K562 (cell line): ENCODE data around the gene TBC1D16. TPM values are rescaled to one million over a fixed set of nuclear protein-coding genes. Genes with fewer than 3 reads are reported as not detected.

Source experiments
- ATAC-seq: fragments of 200-7000 bp; cut with Tn5 transposase; 3 replicates; pipeline ENCODE4 v1.9.1; 2020; ENCODE audit warnings: moderate library complexity
- BruUV-seq: library from RNA; stranded (reverse); fragments of 400-500 nt; replicated peaks from 2 replicates; lab custom pipeline; 2021; lab: Mats Ljungman, UMichigan
- CTCF ChIA-PET: fragments of 300-600 bp; formaldehyde crosslinking; extraction: SDS; loops from one replicate; lab custom pipeline; 2021; ENCODE audit warnings: low intra/inter-chr PET ratio; lab: Yijun Ruan, JAX
- POLR2A ChIA-PET: fragments of 300-600, 350-650 bp; sonication (Branson Sonifier 250); formaldehyde crosslinking; extraction: SDS; loops from one replicate; lab custom pipeline; 2021; ENCODE audit warnings: antibody characterized with exemption, inconsistent platforms; lab: Yijun Ruan, JAX
- DNase-seq, 4 experiments: peaks; one replicate each; pipeline versions ENCODE4 v3.0.0 to v3.0.0-alpha.2; 2011 to 2018; ENCODE audit warnings: low spot score in 3 of 4, mixed read lengths in 3 of 4; ENCODE audit errors: extremely low read depth in 1 of 4
- FAIRE-seq: peaks from 2 replicates; lab custom pipeline; 2011; peaks lifted over from hg19 to GRCh38; lab: Jason Lieb, UNC
- H2AFZ ChIP-seq: 2 replicates; pipeline ENCODE4 v1.6.0; 2011; ENCODE audit warnings: low read depth, low read length, control low read depth, inconsistent platforms
- H3K27ac ChIP-seq: fragments of 200-600 bp; 3 replicates; pipeline ENCODE4 v1.8.0; 2011; ENCODE audit warnings: low read depth, mild to moderate bottlenecking, control low read depth, inconsistent platforms, low read length, moderate library complexity, mixed read lengths; ENCODE audit errors: extremely low read depth
- H3K27me3 ChIP-seq, 2 experiments: fragments of 300-600 bp in 1 of 2; 2 replicates in 1 of 2; 3 replicates in 1 of 2; pipeline versions ENCODE4 v1.6.0 to v1.8.0; 2011; ENCODE audit warnings: inconsistent platforms in 2 of 2, low read length in 2 of 2, mild to moderate bottlenecking in 1 of 2, mixed read lengths in 1 of 2, moderate library complexity in 1 of 2; ENCODE audit not compliant: control insufficient read depth in 2 of 2, insufficient read depth in 2 of 2
- H3K36me3 ChIP-seq: fragments of 300-600 bp; 3 replicates; pipeline ENCODE4 v1.8.0; 2011; ENCODE audit warnings: mild to moderate bottlenecking, low read length, inconsistent platforms; ENCODE audit not compliant: control insufficient read depth, insufficient read depth
- H3K4me1 ChIP-seq, 2 experiments: fragments of 200-600 bp in 1 of 2; replicated peaks in 1 of 2; 2 replicates in 1 of 2; 3 replicates in 1 of 2; pipeline versions ENCODE4 v1.5.1 to v1.8.0; 2011; ENCODE audit warnings: inconsistent platforms in 2 of 2, low read length in 2 of 2, mild to moderate bottlenecking in 1 of 2, mixed read lengths in 1 of 2, moderate library complexity in 1 of 2; ENCODE audit not compliant: control insufficient read depth in 2 of 2, insufficient read depth in 2 of 2
- H3K4me2 ChIP-seq: 2 replicates; pipeline ENCODE4 v1.6.1; 2011; ENCODE audit warnings: low read length, control low read depth, inconsistent platforms, mixed read lengths; ENCODE audit not compliant: insufficient read depth
- H3K4me3 ChIP-seq: fragments of 200-600 bp; sonication (generic), shearing (Covaris generic); 2 replicates; pipeline ENCODE4 v1.5.1; 2016; ENCODE audit warnings: control low read depth, inconsistent platforms
- H3K79me2 ChIP-seq: fragments of 200-600 bp; 3 replicates; pipeline ENCODE4 v1.8.0; 2011; ENCODE audit warnings: low read length, inconsistent platforms; ENCODE audit not compliant: control insufficient read depth, insufficient read depth
- H3K9ac ChIP-seq, 2 experiments: 2 replicates each; pipeline versions ENCODE4 v1.6.0 to v1.6.1; 2011; ENCODE audit warnings: low read depth in 2 of 2, low read length in 2 of 2, control low read depth in 1 of 2, inconsistent platforms in 1 of 2, mild to moderate bottlenecking in 1 of 2, mixed read lengths in 1 of 2; ENCODE audit not compliant: insufficient read depth in 1 of 2
- H3K9me1 ChIP-seq: one replicate; pipeline ENCODE4 v1.6.0; 2011; ENCODE audit warnings: inconsistent platforms, mild to moderate bottlenecking, low read length, moderate library complexity; ENCODE audit not compliant: control insufficient read depth, insufficient read depth
- H3K9me3 ChIP-seq: replicated peaks from 2 replicates; pipeline ENCODE4 v1.5.1; 2011; ENCODE audit warnings: low read depth, low read length, inconsistent platforms; ENCODE audit not compliant: control insufficient read depth, insufficient read depth
- H4K20me1 ChIP-seq: replicated peaks from 2 replicates; pipeline ENCODE4 v1.6.1; 2011; ENCODE audit warnings: low read length, inconsistent platforms, mixed read lengths; ENCODE audit not compliant: control insufficient read depth, insufficient read depth
- CBX8 ChIP-seq: fragments of 200-600 bp; sonication (generic); IDR thresholded peaks from 2 replicates; pipeline ENCODE4 v1.6.1; 2012; ENCODE audit warnings: borderline replicate concordance, mixed run types, low read depth, mild to moderate bottlenecking, moderate library complexity, mixed read lengths, low read length, control low read depth, inconsistent platforms; ENCODE audit not compliant: poor library complexity, severe bottlenecking; ENCODE audit errors: extremely low read depth
- EP300 ChIP-seq: IDR thresholded peaks from 2 replicates; pipeline ENCODE4 v1.6.1; 2012; ENCODE audit warnings: low read length, improper control_type of control experiment
- NR3C1 ChIP-seq: sonication (generic); formaldehyde crosslinking; IDR thresholded peaks from 2 replicates; pipeline ENCODE4 v1.8.1; 2022; ENCODE audit warnings: missing genetic modification reagents
- WGBS: fragments of 100-300 bp; shearing (Covaris generic); methylation state at CpG from one replicate; pipeline ENCODE4 v1.1.6; 2016; ENCODE audit warnings: low coverage, mixed read lengths; ENCODE audit not compliant: insufficient coverage; ENCODE audit errors: missing lambda C conversion rate; 5-methylcytosine and 5-hydroxymethylcytosine counted together
- in situ Hi-C: fragments of 300-500 bp; cut with MboI; formaldehyde crosslinking; loops from 4 replicates; pipeline ENCODE4 v1.15.0; 2018; ENCODE audit warnings: inconsistent platforms, mixed read lengths
- intact Hi-C: fragments of 100-400 bp; cut with micrococcal nuclease; formaldehyde crosslinking; loops from 2 replicates; pipeline ENCODE4 v1.14.2; 2022
- polyA plus RNA-seq, 8 experiments: library from polyadenylated mRNA; depleted of rRNA in 4 of 8; stranded (reverse) in 5 of 8; unstranded in 3 of 8; fragments of >200 nt; fragmentation: Nextera tagmentation in 2 of 8; fragmentation: Illumina TruSeq in 1 of 8; extraction: Ambion mirVana in 2 of 8; extraction: Trizol in 1 of 8; gene quantifications; 2 replicates each; pipeline versions ENCODE4 v1.2.1 to v1.2.3, GENCODE V29; 2011 to 2014; ENCODE audit warnings: inconsistent platforms in 1 of 8, missing spikeins in 1 of 8
- total RNA-seq, 7 experiments: library from RNA; depleted of rRNA in 6 of 7; stranded (reverse); fragments of >200 nt in 6 of 7; fragmentation: Illumina TruSeq in 2 of 7; extraction: Trizol in 2 of 7; gene quantifications; 2 replicates each; pipeline versions ENCODE4 v1.2.1 to v1.2.3, GENCODE V29; 2011 to 2021; ENCODE audit warnings: low replicate concordance in 1 of 7
- TF ChIP-seq, protein P1 (sequence below): fragments of 250-450 bp; sonication (Bioruptor Pico); IDR thresholded peaks from 2 replicates; pipeline ENCODE4 v1.6.1; 2021; ENCODE audit warnings: mild to moderate bottlenecking
- TF ChIP-seq, protein P2 (sequence below): IDR thresholded peaks from 2 replicates; pipeline ENCODE4 v1.6.1; 2014; ENCODE audit warnings: antibody characterized with exemption
- TF ChIP-seq, protein P3 (sequence below): sonication (generic); formaldehyde crosslinking; IDR thresholded peaks from 2 replicates; pipeline ENCODE4 v1.8.0; 2022; ENCODE audit warnings: mild to moderate bottlenecking, missing genetic modification reagents
- TF ChIP-seq, protein P4 (sequence below): sonication (generic); formaldehyde crosslinking; IDR thresholded peaks from 2 replicates; pipeline ENCODE4 v1.8.0; 2022; ENCODE audit warnings: mild to moderate bottlenecking, missing genetic modification reagents
- TF ChIP-seq, protein P5 (sequence below): fragments of 450-650 bp; IDR thresholded peaks from 2 replicates; pipeline ENCODE4 v1.6.1; 2016; ENCODE audit warnings: antibody characterized with exemption

TBC1D16 gene
- total and polyA plus RNA-seq, 9 of the 15 experiments (the other 6 are each of a cell fraction or from before 2014, with no cell fraction given): 0.01 to 0.20 (median 0.03) TPM; not detected in 1

DNA sequence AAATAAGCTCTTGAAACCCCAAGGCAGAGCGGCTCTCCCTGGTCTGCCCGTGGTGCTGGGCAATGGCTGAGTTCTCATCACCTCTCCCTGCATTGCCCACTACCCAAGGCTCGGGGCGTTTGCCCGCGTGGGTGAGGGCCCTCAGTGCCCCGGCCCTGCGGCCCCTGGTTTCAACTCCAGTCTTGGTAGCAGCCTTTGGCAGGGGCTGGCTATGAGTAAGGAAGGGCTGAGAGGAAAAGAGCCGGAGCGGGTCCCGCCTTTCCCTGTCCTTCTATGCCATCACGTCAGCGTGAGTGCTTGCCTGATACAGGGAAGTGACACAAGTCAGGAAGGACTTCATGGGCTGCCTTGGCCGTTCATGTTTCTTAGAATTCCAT, 124.7 kb downstream of the TBC1D16 start:
- FAIRE-seq (peak; percentile 51), DNase-seq (no peak)
- Histone ChIP-seq H3K27ac (no peak overlapping the region), H3K9me3 (no peaks in the 10 kb centered on the region), H3K27me3 (peaks cover 26 to 64% of the 10 kb centered on the region in 2 experiments), H3K4me2 (no peak overlapping the region), H3K79me2 (no peaks in the 10 kb centered on the region)
- CTCF ChIA-PET: no interaction called here
- BruUV-seq: no TSS peak
- intact Hi-C loops: no loop called here
- TF ChIP-seq, protein P1, sequence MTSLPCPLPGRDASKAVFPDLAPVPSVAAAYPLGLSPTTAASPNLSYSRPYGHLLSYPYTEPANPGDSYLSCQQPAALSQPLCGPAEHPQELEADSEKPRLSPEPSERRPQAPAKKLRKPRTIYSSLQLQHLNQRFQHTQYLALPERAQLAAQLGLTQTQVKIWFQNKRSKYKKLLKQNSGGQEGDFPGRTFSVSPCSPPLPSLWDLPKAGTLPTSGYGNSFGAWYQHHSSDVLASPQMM (CRISPR knock-in tag): no peak
- peak; percentile 1 for TF ChIP-seq CBX8
- TF ChIP-seq, all 486 proteins: peak for 1
- ATAC-seq: no peak
- Histone ChIP-seq H3K9ac (no peak overlapping the region), H4K20me1 (no peaks in the 10 kb centered on the region; the same call in none of the 2 replicates), H3K36me3 (no peaks in the 10 kb centered on the region), H3K4me3 (no peak overlapping the region), H2AFZ (no peak overlapping the region), H3K4me1 (peaks cover 0 to 17% of the 10 kb centered on the region in 2 experiments; a peak in 2 of 5 replicates), H3K9me1 (no peaks in the 10 kb centered on the region)
- POLR2A ChIA-PET: interaction anchor here (0.7 kb wide), 1 partner anchor 74 kb away, joined by 3 read pairs; no protein-coding TSS in a partner anchor
- WGBS: 9% methylated on average over 14 of the region's 14 CpGs
- in situ Hi-C loops: loop anchor here (10.0 kb wide), 1 partner anchor 166 kb away; no protein-coding TSS in a partner anchor

DNA sequence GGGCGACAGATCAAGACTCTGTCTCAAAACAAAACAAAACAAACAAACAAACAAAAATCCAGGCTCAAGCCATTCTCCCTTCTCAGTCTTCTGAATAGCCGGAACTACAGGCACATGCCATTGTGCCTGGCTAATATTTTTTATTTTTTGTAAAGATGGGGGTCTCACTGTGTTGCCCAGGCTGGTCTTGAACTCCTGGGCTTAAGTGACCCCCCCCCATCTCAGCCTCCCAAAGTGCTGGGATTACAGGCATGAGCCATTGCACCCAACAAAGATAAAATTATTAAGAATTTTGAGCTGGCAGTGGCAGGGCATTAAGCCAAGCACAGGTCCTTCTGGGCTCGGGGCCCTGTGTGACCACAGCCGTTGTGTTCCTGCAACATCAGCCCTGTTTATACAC, 126.6 kb downstream of the TBC1D16 start:
- ChIA-PET POLR2A (interaction anchor here (0.7 kb wide), 1 partner anchor 98 kb away, joined by 3 read pairs; no protein-coding TSS in a partner anchor), CTCF (interaction anchor here (0.5 kb wide), 2 partner anchors 57 to 163 kb away, joined by 3 read pairs; no protein-coding TSS in a partner anchor)
- intact Hi-C loops (no loop called here), in situ Hi-C loops (no loop called here)
- no peak overlapping the region for H3K9ac ChIP-seq
- H3K27me3 ChIP-seq: peaks cover 45 to 78% of the 10 kb centered on the region in 2 experiments
- FAIRE-seq: no peak
- H3K27ac ChIP-seq: no peak overlapping the region
- H3K79me2 ChIP-seq: no peaks in the 10 kb centered on the region
- no peaks in the 10 kb centered on the region for H3K36me3 ChIP-seq
- 10% methylated on average over 4 of the region's 4 CpGs for WGBS
- no peak for ATAC-seq
- H3K4me1 ChIP-seq: peaks cover 0 to 9% of the 10 kb centered on the region in 2 experiments; a peak in 2 of 5 replicates
- H3K4me2 ChIP-seq: no peak overlapping the region
- no TSS peak for BruUV-seq
- DNase-seq: no peak
- no peak overlapping the region for H2AFZ ChIP-seq
- H4K20me1 ChIP-seq: no peaks in the 10 kb centered on the region; the same call in none of the 2 replicates
- no peak overlapping the region for H3K4me3 ChIP-seq
- H3K9me3 ChIP-seq: no peaks in the 10 kb centered on the region
- no peaks in the 10 kb centered on the region for H3K9me1 ChIP-seq
- TF ChIP-seq, protein P2, sequence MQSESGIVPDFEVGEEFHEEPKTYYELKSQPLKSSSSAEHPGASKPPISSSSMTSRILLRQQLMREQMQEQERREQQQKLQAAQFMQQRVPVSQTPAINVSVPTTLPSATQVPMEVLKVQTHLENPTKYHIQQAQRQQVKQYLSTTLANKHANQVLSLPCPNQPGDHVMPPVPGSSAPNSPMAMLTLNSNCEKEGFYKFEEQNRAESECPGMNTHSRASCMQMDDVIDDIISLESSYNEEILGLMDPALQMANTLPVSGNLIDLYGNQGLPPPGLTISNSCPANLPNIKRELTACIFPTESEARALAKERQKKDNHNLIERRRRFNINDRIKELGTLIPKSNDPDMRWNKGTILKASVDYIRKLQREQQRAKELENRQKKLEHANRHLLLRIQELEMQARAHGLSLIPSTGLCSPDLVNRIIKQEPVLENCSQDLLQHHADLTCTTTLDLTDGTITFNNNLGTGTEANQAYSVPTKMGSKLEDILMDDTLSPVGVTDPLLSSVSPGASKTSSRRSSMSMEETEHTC: no peak
- TF ChIP-seq, protein P3, sequence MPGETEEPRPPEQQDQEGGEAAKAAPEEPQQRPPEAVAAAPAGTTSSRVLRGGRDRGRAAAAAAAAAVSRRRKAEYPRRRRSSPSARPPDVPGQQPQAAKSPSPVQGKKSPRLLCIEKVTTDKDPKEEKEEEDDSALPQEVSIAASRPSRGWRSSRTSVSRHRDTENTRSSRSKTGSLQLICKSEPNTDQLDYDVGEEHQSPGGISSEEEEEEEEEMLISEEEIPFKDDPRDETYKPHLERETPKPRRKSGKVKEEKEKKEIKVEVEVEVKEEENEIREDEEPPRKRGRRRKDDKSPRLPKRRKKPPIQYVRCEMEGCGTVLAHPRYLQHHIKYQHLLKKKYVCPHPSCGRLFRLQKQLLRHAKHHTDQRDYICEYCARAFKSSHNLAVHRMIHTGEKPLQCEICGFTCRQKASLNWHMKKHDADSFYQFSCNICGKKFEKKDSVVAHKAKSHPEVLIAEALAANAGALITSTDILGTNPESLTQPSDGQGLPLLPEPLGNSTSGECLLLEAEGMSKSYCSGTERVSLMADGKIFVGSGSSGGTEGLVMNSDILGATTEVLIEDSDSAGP (CRISPR knock-in tag): no peak
- no peak for TF ChIP-seq EP300
- no peak for TF ChIP-seq NR3C1 (CRISPR knock-in tag)
- TF ChIP-seq, protein P4, sequence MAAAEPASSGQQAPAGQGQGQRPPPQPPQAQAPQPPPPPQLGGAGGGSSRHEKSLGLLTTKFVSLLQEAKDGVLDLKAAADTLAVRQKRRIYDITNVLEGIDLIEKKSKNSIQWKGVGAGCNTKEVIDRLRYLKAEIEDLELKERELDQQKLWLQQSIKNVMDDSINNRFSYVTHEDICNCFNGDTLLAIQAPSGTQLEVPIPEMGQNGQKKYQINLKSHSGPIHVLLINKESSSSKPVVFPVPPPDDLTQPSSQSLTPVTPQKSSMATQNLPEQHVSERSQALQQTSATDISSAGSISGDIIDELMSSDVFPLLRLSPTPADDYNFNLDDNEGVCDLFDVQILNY (CRISPR knock-in tag): no peak
- TF ChIP-seq, protein P5, sequence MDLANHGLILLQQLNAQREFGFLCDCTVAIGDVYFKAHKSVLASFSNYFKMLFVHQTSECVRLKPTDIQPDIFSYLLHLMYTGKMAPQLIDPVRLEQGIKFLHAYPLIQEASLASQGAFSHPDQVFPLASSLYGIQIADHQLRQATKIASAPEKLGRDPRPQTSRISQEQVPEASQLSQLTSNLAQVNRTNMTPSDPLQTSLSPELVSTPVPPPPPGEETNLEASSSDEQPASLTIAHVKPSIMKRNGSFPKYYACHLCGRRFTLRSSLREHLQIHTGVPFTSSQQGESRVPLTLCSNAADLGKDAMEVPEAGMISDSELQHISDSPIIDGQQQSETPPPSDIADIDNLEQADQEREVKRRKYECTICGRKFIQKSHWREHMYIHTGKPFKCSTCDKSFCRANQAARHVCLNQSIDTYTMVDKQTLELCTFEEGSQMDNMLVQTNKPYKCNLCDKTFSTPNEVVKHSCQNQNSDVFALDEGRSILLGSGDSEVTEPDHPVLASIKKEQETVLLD: no peak
